Mesothelial cell of epicardium (in vitro differentiated cells): ENCODE results near the gene GCNT2. TPM values are rescaled to one million over a fixed set of nuclear protein-coding genes. Genes with fewer than 3 reads are reported as not detected.

ENCODE experiments used
- DNase-seq, 2 experiments: peaks; one replicate each; pipeline ENCODE4 v3.0.0; 2021; ENCODE audit warnings: low spot score in 2 of 2; ENCODE audit not compliant: unreplicated experiment in 2 of 2
- H3K27ac Mint-ChIP-seq: 2 replicates; pipeline ENCODE4 v1.8.0; 2021; ENCODE audit warnings: mixed read lengths
- H3K27me3 Mint-ChIP-seq: 2 replicates; pipeline ENCODE4 v1.8.0; 2021; ENCODE audit warnings: low read depth, mixed read lengths
- H3K36me3 Mint-ChIP-seq: 2 replicates; pipeline ENCODE4 v1.8.0; 2021; ENCODE audit warnings: mixed read lengths
- H3K4me1 Mint-ChIP-seq: 2 replicates; pipeline ENCODE4 v1.8.0; 2021; ENCODE audit warnings: mixed read lengths
- H3K4me3 Mint-ChIP-seq: 2 replicates; pipeline ENCODE4 v1.8.0; 2021; ENCODE audit warnings: mild to moderate bottlenecking, moderate library complexity, mixed read lengths
- H3K9me3 Mint-ChIP-seq: 2 replicates; pipeline ENCODE4 v1.8.0; 2021; ENCODE audit warnings: mixed read lengths
- CTCF ChIP-seq: fragments of 200-600 bp; sonication (generic); IDR thresholded peaks from one replicate; pipeline ENCODE4 v1.5.0; 2021; ENCODE audit warnings: antibody characterized with exemption; ENCODE audit not compliant: unreplicated experiment
- total RNA-seq: library from RNA; stranded (reverse); gene quantifications from 3 replicates; pipeline ENCODE4 v1.2.1, GENCODE V29; 2021

GCNT2 gene
- total RNA-seq, 1 donor from 2014 or later, result 29.3 TPM

GRCh38 chr6:10510592-10511367 is 10.4 kb upstream of the GCNT2 start:
- H3K4me1 Mint-ChIP-seq, result peaks cover 18% of the 10 kb centered on the region
- H3K4me3 Mint-ChIP-seq, result peak overlapping the region; percentile 29
- TF ChIP-seq CTCF, result no peak

GRCh38 chr6:10511477-10511876 is 9.7 kb upstream of the GCNT2 start:
- no peak overlapping the region for H3K4me3 Mint-ChIP-seq
- H3K36me3 Mint-ChIP-seq, result no peaks in the 10 kb centered on the region
- H3K27me3 Mint-ChIP-seq, result no peaks in the 10 kb centered on the region
- H3K4me1 Mint-ChIP-seq, result peaks cover 18% of the 10 kb centered on the region
- H3K9me3 Mint-ChIP-seq, result no peaks in the 10 kb centered on the region
- TF ChIP-seq CTCF, result no peak
- DNase-seq, result no peak
- H3K27ac Mint-ChIP-seq, result peak overlapping the region; percentile 60

More at GRCh38 chr6:10510592-10511367, 10.4 kb upstream of the GCNT2 start:
- H3K9me3 Mint-ChIP-seq, result no peaks in the 10 kb centered on the region
- DNase-seq, result no peak
- peak overlapping the region; percentile 60 for H3K27ac Mint-ChIP-seq
- no peaks in the 10 kb centered on the region for H3K27me3 Mint-ChIP-seq
- no peaks in the 10 kb centered on the region for H3K36me3 Mint-ChIP-seq

GRCh38 chr6:10513544-10513943 is 7.6 kb upstream of the GCNT2 start:
- peaks cover 20% of the 10 kb centered on the region for H3K4me1 Mint-ChIP-seq
- no peak overlapping the region for H3K4me3 Mint-ChIP-seq
- TF ChIP-seq CTCF, result no peak
- no peak for DNase-seq
- H3K9me3 Mint-ChIP-seq, result no peaks in the 10 kb centered on the region
- H3K36me3 Mint-ChIP-seq, result no peaks in the 10 kb centered on the region
- no peak overlapping the region for H3K27ac Mint-ChIP-seq
- no peaks in the 10 kb centered on the region for H3K27me3 Mint-ChIP-seq

GRCh38 chr6:10514049-10514780 is 6.9 kb upstream of the GCNT2 start:
- Mint-ChIP-seq H3K27ac (no peak overlapping the region), H3K4me3 (no peak overlapping the region), H3K4me1 (peaks cover 26% of the 10 kb centered on the region), H3K27me3 (no peaks in the 10 kb centered on the region), H3K36me3 (no peaks in the 10 kb centered on the region), H3K9me3 (no peaks in the 10 kb centered on the region)
- DNase-seq, result no peak
- no peak for TF ChIP-seq CTCF

- H3K9me3 Mint-ChIP-seq, result no peaks in the 10 kb centered on the region
- H3K4me3 Mint-ChIP-seq, result no peak overlapping the region
- H3K36me3 Mint-ChIP-seq, result no peaks in the 10 kb centered on the region
- DNase-seq, result no peak
- TF ChIP-seq CTCF, result no peak
- H3K4me1 Mint-ChIP-seq, result peaks cover 27% of the 10 kb centered on the region
- no peak overlapping the region for H3K27ac Mint-ChIP-seq
- H3K27me3 Mint-ChIP-seq, result no peaks in the 10 kb centered on the region
These were observed 4.2 kb upstream of the GCNT2 start for GRCh38 chr6:10516953-10517352.
